PC-9 (cell line): ENCODE measurements around the gene GAB2. TPM values are rescaled to one million over a fixed set of nuclear protein-coding genes. Genes with fewer than 3 reads are reported as not detected.

Experiments used
- BruUV-seq: library from RNA; stranded (reverse); fragments of 400-500 nt; replicated peaks from 2 replicates; lab custom pipeline; 2021; lab: Mats Ljungman, UMichigan
- CTCF ChIA-PET: fragments of 300-600 bp; sonication (Branson Sonifier 250); formaldehyde crosslinking; loops from one replicate; lab custom pipeline; 2022; ENCODE audit warnings: antibody characterized with exemption; lab: Charles Lee
- POLR2A ChIA-PET: fragments of 300-600 bp; sonication (Branson Sonifier 250); formaldehyde crosslinking; loops from one replicate; lab custom pipeline; 2022; ENCODE audit warnings: antibody characterized with exemption; ENCODE audit not compliant: unreplicated experiment; lab: Charles Lee
- DNase-seq, 2 experiments: peaks; one replicate each; pipeline versions ENCODE4 v3.0.0 to v3.0.0-alpha.2; 2015 to 2022; ENCODE audit warnings: mixed read lengths in 1 of 2
- H2AFZ ChIP-seq: fragments of 200-600 bp; sonication (generic); 2 replicates; pipeline ENCODE4 v1.8.1; 2017; ENCODE audit warnings: antibody characterized with exemption
- H3F3A ChIP-seq: fragments of 200-600 bp; sonication (generic); 2 replicates; pipeline ENCODE4 v1.8.1; 2017; ENCODE audit warnings: antibody characterized with exemption, mild to moderate bottlenecking, low read depth; ENCODE audit not compliant: insufficient read depth
- H3K27ac ChIP-seq: fragments of 200-600 bp; sonication (generic); 2 replicates; pipeline ENCODE4 v1.6.1; 2016; ENCODE audit warnings: mixed run types
- H3K27me3 ChIP-seq: fragments of 200-600 bp; sonication (generic); 2 replicates; pipeline ENCODE4 v1.6.1; 2016; ENCODE audit warnings: low read depth, mixed run types; ENCODE audit not compliant: insufficient read depth
- H3K36me3 ChIP-seq: fragments of 200-600 bp; sonication (generic); 2 replicates; pipeline ENCODE4 v1.6.1; 2016; ENCODE audit warnings: low read depth, mixed run types
- H3K4me1 ChIP-seq: fragments of 200-600 bp; sonication (generic); replicated peaks from 2 replicates; pipeline ENCODE4 v1.6.1; 2016; ENCODE audit warnings: mixed run types; ENCODE audit not compliant: insufficient read depth
- H3K4me2 ChIP-seq: fragments of 200-600 bp; sonication (generic); 2 replicates; pipeline ENCODE4 v1.6.1; 2017; ENCODE audit warnings: mixed run types
- H3K4me3 ChIP-seq: fragments of 200-600 bp; sonication (generic); 2 replicates; pipeline ENCODE4 v1.6.1; 2016; ENCODE audit warnings: mixed run types
- H3K79me2 ChIP-seq: fragments of 200-600 bp; sonication (generic); 2 replicates; pipeline ENCODE4 v1.6.1; 2017; ENCODE audit warnings: low read depth, mixed run types
- H3K9me2 ChIP-seq: fragments of 200-600 bp; sonication (generic); 2 replicates; pipeline ENCODE4 v1.8.1; 2017; ENCODE audit warnings: mild to moderate bottlenecking; ENCODE audit not compliant: insufficient read depth
- H3K9me3 ChIP-seq: fragments of 200-600 bp; sonication (generic); 2 replicates; pipeline ENCODE4 v1.8.1; 2016; ENCODE audit warnings: low read depth; ENCODE audit not compliant: insufficient read depth
- H4K20me1 ChIP-seq: fragments of 200-600 bp; sonication (generic); 2 replicates; pipeline ENCODE4 v1.8.1; 2017; ENCODE audit not compliant: insufficient read depth
- CTCF ChIP-seq: fragments of 200-600 bp; sonication (generic); conservative IDR thresholded peaks from 2 replicates; pipeline ENCODE4 v1.6.1; 2017; ENCODE audit warnings: mixed run types, antibody characterized with exemption, mild to moderate bottlenecking, moderate library complexity
- EZH2 ChIP-seq: fragments of 200-600 bp; sonication (generic); IDR thresholded peaks from 2 replicates; pipeline ENCODE4 v1.8.0; 2017; ENCODE audit warnings: antibody characterized with exemption, low read depth
- intact Hi-C: fragments of 100-400 bp; cut with micrococcal nuclease; formaldehyde crosslinking; loops from one replicate; pipeline ENCODE4 v1.10.0; 2022; ENCODE audit not compliant: unreplicated experiment
- total RNA-seq: library from RNA; stranded (reverse); gene quantifications from 2 replicates; pipeline ENCODE4 v1.2.3, GENCODE V29; 2021

GAB2 gene
- total RNA-seq, 1 experiment from 2014 or later: 17.5 TPM

GRCh38 chr11:78221396-78222315 is 196.0 kb downstream of the GAB2 start:
- no peaks in the 10 kb centered on the region for H3K27me3 ChIP-seq
- H3K36me3 ChIP-seq: 0 out of 2 replicates have a peak, but pooled peaks cover 4% of the 10 kb centered on the region
- H3K4me3 ChIP-seq: no peak overlapping the region
- BruUV-seq: no TSS peak
- ChIA-PET CTCF (no interaction called here), POLR2A (no interaction called here)
- H3K79me2 ChIP-seq: no peaks in the 10 kb centered on the region
- H4K20me1 ChIP-seq: no peaks in the 10 kb centered on the region
- H3K4me1 ChIP-seq: peaks cover 2% of the 10 kb centered on the region; the same call in 1 of the 2 replicates
- no peak overlapping the region for H3K27ac ChIP-seq
- H2AFZ ChIP-seq: no peak overlapping the region
- no peak for TF ChIP-seq EZH2
- H3K4me2 ChIP-seq: no peak overlapping the region
- DNase-seq: no peak
- H3K9me3 ChIP-seq: no peaks in the 10 kb centered on the region
- no peaks in the 10 kb centered on the region for H3K9me2 ChIP-seq
- intact Hi-C loops: no loop called here
- H3F3A ChIP-seq: no peaks in the 10 kb centered on the region

- Histone ChIP-seq H3K9me3 (no peaks in the 10 kb centered on the region), H3K4me3 (no peak overlapping the region), H3K4me2 (no peak overlapping the region), H2AFZ (no peak overlapping the region), H3K79me2 (no peaks in the 10 kb centered on the region), H3K27me3 (no peaks in the 10 kb centered on the region), H3K4me1 (peaks cover 3% of the 10 kb centered on the region; the same call in 1 of the 2 replicates), H3K27ac (no peak overlapping the region), H4K20me1 (no peaks in the 10 kb centered on the region), H3F3A (no peaks in the 10 kb centered on the region), H3K36me3 (0 out of 2 replicates have a peak, but pooled peaks cover 4% of the 10 kb centered on the region), H3K9me2 (no peaks in the 10 kb centered on the region)
- TF ChIP-seq CTCF: no peak
- TF ChIP-seq EZH2: no peak
- ChIA-PET POLR2A (no interaction called here), CTCF (no interaction called here)
- BruUV-seq: no TSS peak
- DNase-seq: no peak
- intact Hi-C loops: no loop called here
Measured at GRCh38 chr11:78220218-78221157, 197.1 kb downstream of the GAB2 start.

- POLR2A ChIA-PET: no interaction called here
- H3K36me3 ChIP-seq: 0 out of 2 replicates have a peak, but pooled peaks cover 4% of the 10 kb centered on the region
- intact Hi-C loops: no loop called here
- H3K9me2 ChIP-seq: no peaks in the 10 kb centered on the region
- H3K4me3 ChIP-seq: no peak overlapping the region
- H3K4me1 ChIP-seq: peaks cover 3% of the 10 kb centered on the region; the same call in 1 of the 2 replicates
- H3K9me3 ChIP-seq: no peaks in the 10 kb centered on the region
- H3K27ac ChIP-seq: no peak overlapping the region
- BruUV-seq: no TSS peak
- CTCF ChIA-PET: interaction anchor here (0.5 kb wide), 1 partner anchor 9 kb away, joined by 7 read pairs; no protein-coding TSS in a partner anchor
- no peak for TF ChIP-seq EZH2
- TF ChIP-seq CTCF: no peak
- no peak for DNase-seq
- no peak overlapping the region for H3K4me2 ChIP-seq
- H3F3A ChIP-seq: no peaks in the 10 kb centered on the region
- no peaks in the 10 kb centered on the region for H4K20me1 ChIP-seq
- H3K27me3 ChIP-seq: no peaks in the 10 kb centered on the region
- no peak overlapping the region for H2AFZ ChIP-seq
- no peaks in the 10 kb centered on the region for H3K79me2 ChIP-seq
Measured at GRCh38 chr11:78219493-78220217, 198.0 kb downstream of the GAB2 start.
